Skeletal muscle tissue (tissue), 4 donors: Measurements from ENCODE around the gene DRAXIN. TPM values are rescaled to one million over a fixed set of nuclear protein-coding genes. Genes with fewer than 3 reads are reported as not detected.
"Not testable (repeated sequence)": the region's sequence is repeated elsewhere in the genome, so short reads cannot be mapped to it uniquely, and the experiment has no call there.

ENCODE experiments used
- H3K27ac ChIP-seq: one replicate; pipeline ENCODE4 v1.7.0; 2013; ENCODE audit warnings: mild to moderate bottlenecking, low read depth, low read length, inconsistent platforms
- H3K27me3 ChIP-seq, 3 donors: one replicate each; pipeline ENCODE4 v1.7.0; 2013; ENCODE audit warnings: low read length in 3 of 3; ENCODE audit not compliant: control insufficient read depth in 3 of 3, insufficient read depth in 3 of 3
- H3K36me3 ChIP-seq, 3 donors: one replicate each; pipeline ENCODE4 v1.7.0; 2013; ENCODE audit warnings: low read length in 3 of 3; ENCODE audit not compliant: control insufficient read depth in 3 of 3, insufficient read depth in 3 of 3
- H3K4me1 ChIP-seq, 3 donors: one replicate each; pipeline ENCODE4 v1.7.0; 2013; ENCODE audit warnings: low read length in 3 of 3, mild to moderate bottlenecking in 3 of 3; ENCODE audit not compliant: control insufficient read depth in 3 of 3, insufficient read depth in 3 of 3
- H3K4me3 ChIP-seq, 3 donors: one replicate each; pipeline ENCODE4 v1.7.0; 2013; ENCODE audit warnings: low read length in 3 of 3
- H3K9ac ChIP-seq, 3 donors: one replicate each; pipeline ENCODE4 v1.7.0; 2013; ENCODE audit warnings: low read length in 3 of 3, mild to moderate bottlenecking in 3 of 3, moderate library complexity in 2 of 3, low read depth in 1 of 3
- H3K9me3 ChIP-seq, 3 donors: one replicate each; pipeline ENCODE4 v1.7.0; 2013; ENCODE audit warnings: low read length in 3 of 3; ENCODE audit not compliant: control insufficient read depth in 3 of 3
- total RNA-seq: library from RNA; depleted of rRNA; stranded (reverse); fragments of >200 nt; gene quantifications from one replicate; pipeline ENCODE4 v1.2.3, GENCODE V29; 2014
- donor health status: Osteomylitis.

Gene DRAXIN
- total RNA-seq: not detected

DNA sequence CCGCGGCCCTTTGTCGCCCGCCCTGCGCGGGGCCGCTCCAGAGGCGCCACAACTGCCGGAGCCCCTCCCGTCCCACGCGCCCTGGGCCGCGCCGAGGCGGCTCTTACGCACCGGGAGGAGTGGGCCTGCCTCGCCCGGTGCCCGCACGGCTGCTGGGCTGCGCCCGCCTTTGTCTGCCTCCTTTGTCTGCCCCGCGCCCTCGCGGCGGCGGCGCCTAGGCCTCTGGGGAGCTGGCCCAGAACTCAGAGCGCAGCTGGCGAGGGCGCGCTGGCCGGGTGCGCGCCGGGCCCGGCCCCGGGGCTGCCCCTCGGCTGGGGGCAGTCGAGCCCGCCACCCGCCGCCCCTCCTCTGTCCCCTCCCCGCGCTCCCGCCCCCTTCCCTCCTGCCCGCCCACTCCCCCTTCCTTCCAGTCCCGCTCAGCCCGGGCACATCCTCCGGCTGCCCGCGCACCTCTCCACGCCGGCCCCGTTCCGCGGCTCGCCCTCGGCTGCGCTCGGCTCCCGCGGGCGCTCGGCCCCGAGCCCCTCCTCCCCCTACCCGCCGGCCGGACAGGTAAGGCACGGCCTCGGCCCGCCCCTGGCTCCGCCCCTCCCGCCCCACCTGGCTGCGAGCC is at the start of gene DRAXIN:
TSS of gene DRAXIN (plus strand) at position 409 of the 613 bp plus-strand sequence. CDS start 14,549 bp downstream, outside the sequence.
- H3K36me3 ChIP-seq: no peaks in the 10 kb centered on the region
- no peak within 1 kb of the TSS for H3K9ac ChIP-seq
- H3K4me3 ChIP-seq: peak within 1 kb of the TSS in 1 of 3 donors; percentile 41
- peaks cover 57 to 67% (median 58%) of the 10 kb centered on the region in 3 donors for H3K27me3 ChIP-seq
- peaks cover 8 to 14% (median 12%) of the 10 kb centered on the region in 3 donors for H3K4me1 ChIP-seq
- no peak within 1 kb of the TSS for H3K27ac ChIP-seq
- H3K9me3 ChIP-seq: no peaks in the 10 kb centered on the region

DNA sequence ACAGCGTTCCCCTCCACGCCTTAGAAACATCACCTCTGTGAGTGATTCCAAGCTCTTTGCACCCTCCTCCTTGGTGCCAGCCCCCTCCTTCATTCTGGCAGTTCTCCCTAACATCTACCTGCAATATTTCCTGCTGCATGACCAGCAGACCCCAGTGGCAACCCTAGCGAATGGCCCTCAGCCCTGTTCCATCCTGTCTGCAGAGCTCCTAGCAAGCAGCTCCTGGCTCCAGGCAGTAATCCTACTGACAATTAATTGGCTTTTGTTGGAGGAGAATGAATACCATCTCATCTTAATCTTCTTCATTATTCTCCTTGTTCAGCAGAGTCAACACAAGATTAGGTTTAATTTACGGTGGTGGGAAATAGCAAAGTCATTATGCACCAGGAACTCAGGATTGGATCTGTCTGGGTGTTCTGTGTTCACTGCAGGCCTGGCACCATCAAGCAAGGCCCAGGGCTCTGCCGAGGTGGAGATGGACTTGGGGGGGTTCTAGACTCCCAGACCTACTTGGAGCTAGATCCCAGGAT is 49.7 kb upstream of the DRAXIN start:
- Histone ChIP-seq H3K27me3 (peaks cover 0 to 20% (median 14%) of the 10 kb centered on the region in 3 donors), H3K4me1 (peaks cover 0 to 2% (median 0%) of the 10 kb centered on the region in 3 donors), H3K4me3 (no peak overlapping the region), H3K36me3 (no peaks in the 10 kb centered on the region), H3K27ac (no peak overlapping the region), H3K9ac (no peak overlapping the region), H3K9me3 (no peaks in the 10 kb centered on the region)

DNA sequence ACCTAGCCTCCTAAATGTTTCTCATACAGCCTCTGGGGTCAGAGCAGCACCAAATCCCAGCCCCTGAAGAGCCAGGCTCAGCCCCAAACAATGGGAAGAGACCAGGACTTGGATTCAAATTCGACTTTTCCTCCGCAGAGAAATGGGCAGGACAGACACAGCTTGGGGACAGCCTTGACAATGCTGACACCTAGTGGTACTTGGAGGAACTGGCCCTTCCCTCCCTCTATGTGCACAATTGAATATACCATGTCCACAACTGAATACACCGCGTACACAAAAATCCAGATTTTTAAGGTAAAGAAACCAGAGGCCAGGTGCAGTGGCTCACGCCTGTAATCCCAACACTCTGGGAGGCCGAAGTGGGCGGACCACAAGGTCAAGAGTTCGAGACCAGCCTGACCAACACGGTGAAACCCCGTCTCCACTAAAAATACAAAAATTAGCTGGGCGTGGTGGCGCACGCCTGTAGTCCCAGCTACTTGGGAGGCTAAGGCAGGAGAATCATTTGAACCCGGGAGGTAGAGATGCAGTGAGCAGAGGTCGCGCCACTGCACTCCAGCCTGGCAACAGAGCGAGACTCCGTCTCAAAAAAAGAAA is 49.0 kb upstream of the DRAXIN start:
- not testable (repeated sequence) for H3K36me3 ChIP-seq, H3K9ac ChIP-seq, H3K4me1 ChIP-seq, H3K4me3 ChIP-seq, H3K9me3 ChIP-seq, H3K27ac ChIP-seq
- H3K27me3 ChIP-seq: peaks cover 0 to 21% (median 20%) of the 10 kb centered on the region in 3 donors

- H3K27me3 ChIP-seq: peaks cover 0 to 28% (median 27%) of the 10 kb centered on the region in 3 donors
- H3K4me3 ChIP-seq: no peak overlapping the region
- no peaks in the 10 kb centered on the region for H3K9me3 ChIP-seq
- H3K27ac ChIP-seq: no peak overlapping the region
- H3K4me1 ChIP-seq: peaks cover 3 to 14% (median 12%) of the 10 kb centered on the region in 3 donors
- H3K36me3 ChIP-seq: no peaks in the 10 kb centered on the region
- no peak overlapping the region for H3K9ac ChIP-seq
Measured at GRCh38 chr1:11643782-11644181, 47.7 kb upstream of the DRAXIN start.

GRCh38 chr1:11645270-11645669 is 46.2 kb upstream of the DRAXIN start:
- Histone ChIP-seq H3K36me3 (no peaks in the 10 kb centered on the region), H3K4me1 (peaks cover 8 to 22% (median 18%) of the 10 kb centered on the region in 3 donors), H3K9ac (no peak overlapping the region), H3K4me3 (no peak overlapping the region), H3K27me3 (peaks cover 11 to 38% (median 38%) of the 10 kb centered on the region in 3 donors), H3K27ac (no peak overlapping the region), H3K9me3 (no peaks in the 10 kb centered on the region)

- no peaks in the 10 kb centered on the region for H3K36me3 ChIP-seq
- H3K27ac ChIP-seq: no peak overlapping the region
- no peak overlapping the region for H3K4me3 ChIP-seq
- no peak overlapping the region for H3K9ac ChIP-seq
- H3K27me3 ChIP-seq: peaks cover 14 to 43% (median 41%) of the 10 kb centered on the region in 3 donors
- no peaks in the 10 kb centered on the region for H3K9me3 ChIP-seq
- peaks cover 12 to 27% (median 22%) of the 10 kb centered on the region in 3 donors for H3K4me1 ChIP-seq
Measured at GRCh38 chr1:11645670-11646265, 45.7 kb upstream of the DRAXIN start.

DNA sequence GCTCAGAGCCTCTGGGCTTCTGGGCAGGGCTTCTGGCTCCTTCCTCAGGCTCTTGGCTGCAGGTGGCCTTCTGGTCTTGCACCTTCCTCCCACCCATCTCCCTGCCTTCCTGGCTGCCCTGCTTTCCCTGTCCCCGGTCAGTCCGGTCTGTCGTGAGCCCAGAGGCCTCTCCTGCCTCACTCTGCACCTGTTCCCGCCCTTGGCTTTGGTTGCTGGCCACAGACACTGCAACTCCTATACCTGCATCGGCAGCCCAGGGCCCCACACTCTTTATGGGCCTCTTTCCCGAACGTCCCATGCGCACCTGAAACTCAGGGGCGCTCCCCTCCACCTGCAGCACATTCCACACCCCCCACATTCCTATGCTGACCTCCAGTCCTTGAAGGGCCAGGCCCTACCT is 45.2 kb upstream of the DRAXIN start:
- no peaks in the 10 kb centered on the region for H3K9me3 ChIP-seq
- no peak overlapping the region for H3K9ac ChIP-seq
- no peak overlapping the region for H3K4me3 ChIP-seq
- H3K4me1 ChIP-seq: peaks cover 12 to 27% (median 20%) of the 10 kb centered on the region in 3 donors
- no peaks in the 10 kb centered on the region for H3K36me3 ChIP-seq
- no peak overlapping the region for H3K27ac ChIP-seq
- peaks cover 14 to 44% (median 43%) of the 10 kb centered on the region in 3 donors for H3K27me3 ChIP-seq

- H3K4me1 ChIP-seq: peaks cover 12 to 27% (median 20%) of the 10 kb centered on the region in 3 donors
- H3K27ac ChIP-seq: no peak overlapping the region
- no peak overlapping the region for H3K9ac ChIP-seq
- H3K9me3 ChIP-seq: no peaks in the 10 kb centered on the region
- no peak overlapping the region for H3K4me3 ChIP-seq
- no peaks in the 10 kb centered on the region for H3K36me3 ChIP-seq
- H3K27me3 ChIP-seq: peaks cover 14 to 41% (median 37%) of the 10 kb centered on the region in 3 donors
Measured at GRCh38 chr1:11647333-11647732, 44.2 kb upstream of the DRAXIN start.

- H3K9ac ChIP-seq: no peak overlapping the region
- H3K27me3 ChIP-seq: peaks cover 14 to 41% (median 35%) of the 10 kb centered on the region in 3 donors
- peaks cover 12 to 27% (median 20%) of the 10 kb centered on the region in 3 donors for H3K4me1 ChIP-seq
Measured at GRCh38 chr1:11648039-11648438, 43.5 kb upstream of the DRAXIN start.

More at GRCh38 chr1:11648039-11648438, 43.5 kb upstream of the DRAXIN start:
- no peaks in the 10 kb centered on the region for H3K9me3 ChIP-seq
- H3K36me3 ChIP-seq: no peaks in the 10 kb centered on the region
- no peak overlapping the region for H3K4me3 ChIP-seq
- H3K27ac ChIP-seq: no peak overlapping the region
